WTC11 (cell line): Measurements from ENCODE around the gene ITCH. TPM values are rescaled to one million over a fixed set of nuclear protein-coding genes. Genes with fewer than 3 reads are reported as not detected.

Experiments used
- ATAC-seq: fragments of 200-7000 bp; cut with Tn5 transposase; 2 replicates; pipeline ENCODE4 v1.10.0; 2021; ENCODE audit warnings: mild to moderate bottlenecking, moderate library complexity
- CTCF ChIA-PET: fragments of 300-600 bp; sonication (Branson Sonifier 250); formaldehyde crosslinking; loops from one replicate; lab custom pipeline; 2021; ENCODE audit warnings: antibody characterized with exemption; lab: Charles Lee
- POLR2A ChIA-PET: fragments of 350-600 bp; sonication (Branson Sonifier 250); formaldehyde crosslinking; loops from one replicate; lab custom pipeline; 2021; ENCODE audit warnings: antibody characterized with exemption; lab: Charles Lee
- DNase-seq: peaks from one replicate; pipeline ENCODE4 v3.0.0; 2021; ENCODE audit warnings: low spot score
- H3K27ac Mint-ChIP-seq: 2 replicates; pipeline ENCODE4 v1.8.0; 2021; ENCODE audit warnings: mixed read lengths
- H3K27me3 Mint-ChIP-seq: 2 replicates; pipeline ENCODE4 v1.8.0; 2021; ENCODE audit warnings: low read depth, mild to moderate bottlenecking, moderate library complexity, mixed read lengths
- H3K36me3 Mint-ChIP-seq: 2 replicates; pipeline ENCODE4 v1.8.0; 2021; ENCODE audit warnings: mixed read lengths
- H3K4me1 Mint-ChIP-seq: 2 replicates; pipeline ENCODE4 v1.8.0; 2022; ENCODE audit warnings: mixed read lengths
- H3K4me3 Mint-ChIP-seq: 2 replicates; pipeline ENCODE4 v1.8.0; 2021; ENCODE audit warnings: mild to moderate bottlenecking, moderate library complexity, mixed read lengths
- H3K9me3 Mint-ChIP-seq: 2 replicates; pipeline ENCODE4 v1.8.0; 2021; ENCODE audit warnings: mixed read lengths
- ATF1 ChIP-seq: sonication (generic); formaldehyde crosslinking; IDR thresholded peaks from 2 replicates; pipeline ENCODE4 v1.8.1; 2023; ENCODE audit warnings: mild to moderate bottlenecking, moderate library complexity, missing genetic modification reagents
- ESRRA ChIP-seq: sonication (generic); formaldehyde crosslinking; IDR thresholded peaks from 2 replicates; pipeline ENCODE4 v1.8.1; 2022; ENCODE audit warnings: mild to moderate bottlenecking, missing genetic modification reagents, borderline replicate concordance
- FOXK1 ChIP-seq: sonication (generic); formaldehyde crosslinking; IDR thresholded peaks from 2 replicates; pipeline ENCODE4 v1.8.0; 2022; ENCODE audit warnings: mild to moderate bottlenecking, moderate library complexity, missing genetic modification reagents
- GRHL2 ChIP-seq: fragments of 250-450 bp; sonication (Bioruptor Pico); IDR thresholded peaks from 2 replicates; pipeline ENCODE4 v1.8.0; 2022; ENCODE audit warnings: mild to moderate bottlenecking, moderate library complexity; ENCODE audit not compliant: insufficient replicate concordance, severe bottlenecking
- JAZF1 ChIP-seq: fragments of 250-450 bp; sonication (Bioruptor Pico); IDR thresholded peaks from 2 replicates; pipeline ENCODE4 v1.9.0; 2021; ENCODE audit warnings: moderate library complexity, mild to moderate bottlenecking, inconsistent platforms
- NFE2L1 ChIP-seq: sonication (generic); formaldehyde crosslinking; IDR thresholded peaks from 2 replicates; pipeline ENCODE4 v1.8.1; 2023; ENCODE audit warnings: missing genetic modification reagents
- OVOL2 ChIP-seq: fragments of 250-450 bp; sonication (Bioruptor Pico); IDR thresholded peaks from 2 replicates; pipeline ENCODE4 v1.9.0; 2021; ENCODE audit warnings: mild to moderate bottlenecking, borderline replicate concordance
- SMAD3 ChIP-seq: sonication (generic); formaldehyde crosslinking; IDR thresholded peaks from 2 replicates; pipeline ENCODE4 v1.8.0; 2022; ENCODE audit warnings: missing genetic modification reagents, mild to moderate bottlenecking, borderline replicate concordance
- SMAD4 ChIP-seq: sonication (generic); formaldehyde crosslinking; IDR thresholded peaks from 2 replicates; pipeline ENCODE4 v1.8.0; 2022; ENCODE audit warnings: mild to moderate bottlenecking, missing genetic modification reagents
- SP1 ChIP-seq: sonication (generic); formaldehyde crosslinking; conservative IDR thresholded peaks from 2 replicates; pipeline ENCODE4 v1.8.1; 2022; ENCODE audit warnings: missing genetic modification reagents
- ZNF396 ChIP-seq: fragments of 250-450 bp; sonication (Bioruptor Pico); IDR thresholded peaks from 2 replicates; pipeline ENCODE4 v1.8.0; 2021; ENCODE audit warnings: mild to moderate bottlenecking, moderate library complexity, borderline replicate concordance
- ZNF416 ChIP-seq: fragments of 250-450 bp; sonication (Bioruptor Pico); IDR thresholded peaks from 2 replicates; pipeline ENCODE4 v1.9.0; 2021; ENCODE audit warnings: mild to moderate bottlenecking, inconsistent platforms
- total RNA-seq: library from RNA; stranded (reverse); gene quantifications from 3 replicates; pipeline ENCODE4 v1.2.3, GENCODE V29; 2021
- TF ChIP-seq, protein P1 (sequence below): sonication (generic); formaldehyde crosslinking; conservative IDR thresholded peaks from 2 replicates; pipeline ENCODE4 v1.8.1; 2022; ENCODE audit warnings: mild to moderate bottlenecking, missing genetic modification reagents
- TF ChIP-seq, protein P2 (sequence below): sonication (generic); formaldehyde crosslinking; IDR thresholded peaks from 2 replicates; pipeline ENCODE4 v1.8.1; 2023; ENCODE audit warnings: mild to moderate bottlenecking, missing genetic modification reagents, borderline replicate concordance
- TF ChIP-seq, protein P3 (sequence below): sonication (generic); formaldehyde crosslinking; IDR thresholded peaks from 2 replicates; pipeline ENCODE4 v1.8.1; 2023; ENCODE audit warnings: mild to moderate bottlenecking, moderate library complexity, missing genetic modification reagents
- TF ChIP-seq, protein P4 (sequence below): fragments of 250-450 bp; sonication (Bioruptor Pico); IDR thresholded peaks from 2 replicates; pipeline ENCODE4 v1.9.0; 2021; ENCODE audit warnings: mild to moderate bottlenecking, borderline replicate concordance

The ITCH gene
- total RNA-seq, 1 experiment from 2014 or later = 35.8 TPM

DNA sequence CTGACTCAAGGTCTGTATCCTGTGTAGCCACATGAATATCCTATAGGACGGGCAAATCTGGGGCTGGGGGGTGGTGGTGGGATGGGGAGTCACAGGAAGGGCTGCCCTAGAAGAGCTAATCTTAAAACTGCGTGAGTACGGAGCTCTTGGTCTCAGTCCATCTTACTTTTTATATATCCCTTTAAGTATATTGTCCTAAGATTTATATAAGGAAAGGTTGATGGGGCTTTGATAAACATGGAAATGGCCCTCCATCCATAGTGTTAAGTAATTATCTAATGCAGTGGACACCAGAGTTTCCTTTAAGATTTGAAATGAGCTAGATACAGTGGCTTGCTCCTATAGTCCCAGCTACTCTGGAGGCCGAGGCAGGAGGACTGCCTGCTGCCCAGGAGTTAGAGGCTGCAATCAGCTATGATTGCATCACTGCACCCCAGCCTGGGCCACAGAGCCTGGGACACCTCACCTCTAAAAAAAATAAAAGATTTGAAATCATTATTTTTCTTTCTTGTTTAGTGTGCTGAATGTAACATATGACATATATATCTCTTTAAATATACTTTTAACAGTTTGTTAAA is 128.9 kb downstream of the ITCH start:
- Mint-ChIP-seq H3K27me3 (no peaks in the 10 kb centered on the region), H3K27ac (no peak overlapping the region)
- ChIA-PET POLR2A (no interaction called here), CTCF (interaction anchor here (0.7 to 1.3 kb wide), 2 partner anchors 31 to 179 kb away, joined by 3 to 5 read pairs; no protein-coding TSS in a partner anchor)
- no peak for DNase-seq
- no peak for TF ChIP-seq SMAD3 (CRISPR knock-in tag)
- no peak for TF ChIP-seq JAZF1 (CRISPR knock-in tag)
- TF ChIP-seq, protein P1, sequence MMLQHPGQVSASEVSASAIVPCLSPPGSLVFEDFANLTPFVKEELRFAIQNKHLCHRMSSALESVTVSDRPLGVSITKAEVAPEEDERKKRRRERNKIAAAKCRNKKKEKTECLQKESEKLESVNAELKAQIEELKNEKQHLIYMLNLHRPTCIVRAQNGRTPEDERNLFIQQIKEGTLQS (CRISPR knock-in tag) = no peak
- TF ChIP-seq ZNF396 (CRISPR knock-in tag) = no peak
- TF ChIP-seq, protein P2, sequence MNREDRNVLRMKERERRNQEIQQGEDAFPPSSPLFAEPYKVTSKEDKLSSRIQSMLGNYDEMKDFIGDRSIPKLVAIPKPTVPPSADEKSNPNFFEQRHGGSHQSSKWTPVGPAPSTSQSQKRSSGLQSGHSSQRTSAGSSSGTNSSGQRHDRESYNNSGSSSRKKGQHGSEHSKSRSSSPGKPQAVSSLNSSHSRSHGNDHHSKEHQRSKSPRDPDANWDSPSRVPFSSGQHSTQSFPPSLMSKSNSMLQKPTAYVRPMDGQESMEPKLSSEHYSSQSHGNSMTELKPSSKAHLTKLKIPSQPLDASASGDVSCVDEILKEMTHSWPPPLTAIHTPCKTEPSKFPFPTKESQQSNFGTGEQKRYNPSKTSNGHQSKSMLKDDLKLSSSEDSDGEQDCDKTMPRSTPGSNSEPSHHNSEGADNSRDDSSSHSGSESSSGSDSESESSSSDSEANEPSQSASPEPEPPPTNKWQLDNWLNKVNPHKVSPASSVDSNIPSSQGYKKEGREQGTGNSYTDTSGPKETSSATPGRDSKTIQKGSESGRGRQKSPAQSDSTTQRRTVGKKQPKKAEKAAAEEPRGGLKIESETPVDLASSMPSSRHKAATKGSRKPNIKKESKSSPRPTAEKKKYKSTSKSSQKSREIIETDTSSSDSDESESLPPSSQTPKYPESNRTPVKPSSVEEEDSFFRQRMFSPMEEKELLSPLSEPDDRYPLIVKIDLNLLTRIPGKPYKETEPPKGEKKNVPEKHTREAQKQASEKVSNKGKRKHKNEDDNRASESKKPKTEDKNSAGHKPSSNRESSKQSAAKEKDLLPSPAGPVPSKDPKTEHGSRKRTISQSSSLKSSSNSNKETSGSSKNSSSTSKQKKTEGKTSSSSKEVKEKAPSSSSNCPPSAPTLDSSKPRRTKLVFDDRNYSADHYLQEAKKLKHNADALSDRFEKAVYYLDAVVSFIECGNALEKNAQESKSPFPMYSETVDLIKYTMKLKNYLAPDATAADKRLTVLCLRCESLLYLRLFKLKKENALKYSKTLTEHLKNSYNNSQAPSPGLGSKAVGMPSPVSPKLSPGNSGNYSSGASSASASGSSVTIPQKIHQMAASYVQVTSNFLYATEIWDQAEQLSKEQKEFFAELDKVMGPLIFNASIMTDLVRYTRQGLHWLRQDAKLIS (CRISPR knock-in tag) = no peak
- TF ChIP-seq OVOL2 (CRISPR knock-in tag) = no peak
- no peak for TF ChIP-seq ATF1 (CRISPR knock-in tag)
- TF ChIP-seq, protein P3, sequence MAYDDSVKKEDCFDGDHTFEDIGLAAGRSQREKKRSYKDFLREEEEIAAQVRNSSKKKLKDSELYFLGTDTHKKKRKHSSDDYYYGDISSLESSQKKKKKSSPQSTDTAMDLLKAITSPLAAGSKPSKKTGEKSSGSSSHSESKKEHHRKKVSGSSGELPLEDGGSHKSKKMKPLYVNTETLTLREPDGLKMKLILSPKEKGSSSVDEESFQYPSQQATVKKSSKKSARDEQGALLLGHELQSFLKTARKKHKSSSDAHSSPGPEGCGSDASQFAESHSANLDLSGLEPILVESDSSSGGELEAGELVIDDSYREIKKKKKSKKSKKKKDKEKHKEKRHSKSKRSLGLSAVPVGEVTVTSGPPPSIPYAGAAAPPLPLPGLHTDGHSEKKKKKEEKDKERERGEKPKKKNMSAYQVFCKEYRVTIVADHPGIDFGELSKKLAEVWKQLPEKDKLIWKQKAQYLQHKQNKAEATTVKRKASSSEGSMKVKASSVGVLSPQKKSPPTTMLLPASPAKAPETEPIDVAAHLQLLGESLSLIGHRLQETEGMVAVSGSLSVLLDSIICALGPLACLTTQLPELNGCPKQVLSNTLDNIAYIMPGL (CRISPR knock-in tag) = no peak
- TF ChIP-seq SP1 (CRISPR knock-in tag) = no peak
- no peak for TF ChIP-seq ZNF416 (CRISPR knock-in tag)
- no peak for TF ChIP-seq SMAD4
- TF ChIP-seq, protein P4, sequence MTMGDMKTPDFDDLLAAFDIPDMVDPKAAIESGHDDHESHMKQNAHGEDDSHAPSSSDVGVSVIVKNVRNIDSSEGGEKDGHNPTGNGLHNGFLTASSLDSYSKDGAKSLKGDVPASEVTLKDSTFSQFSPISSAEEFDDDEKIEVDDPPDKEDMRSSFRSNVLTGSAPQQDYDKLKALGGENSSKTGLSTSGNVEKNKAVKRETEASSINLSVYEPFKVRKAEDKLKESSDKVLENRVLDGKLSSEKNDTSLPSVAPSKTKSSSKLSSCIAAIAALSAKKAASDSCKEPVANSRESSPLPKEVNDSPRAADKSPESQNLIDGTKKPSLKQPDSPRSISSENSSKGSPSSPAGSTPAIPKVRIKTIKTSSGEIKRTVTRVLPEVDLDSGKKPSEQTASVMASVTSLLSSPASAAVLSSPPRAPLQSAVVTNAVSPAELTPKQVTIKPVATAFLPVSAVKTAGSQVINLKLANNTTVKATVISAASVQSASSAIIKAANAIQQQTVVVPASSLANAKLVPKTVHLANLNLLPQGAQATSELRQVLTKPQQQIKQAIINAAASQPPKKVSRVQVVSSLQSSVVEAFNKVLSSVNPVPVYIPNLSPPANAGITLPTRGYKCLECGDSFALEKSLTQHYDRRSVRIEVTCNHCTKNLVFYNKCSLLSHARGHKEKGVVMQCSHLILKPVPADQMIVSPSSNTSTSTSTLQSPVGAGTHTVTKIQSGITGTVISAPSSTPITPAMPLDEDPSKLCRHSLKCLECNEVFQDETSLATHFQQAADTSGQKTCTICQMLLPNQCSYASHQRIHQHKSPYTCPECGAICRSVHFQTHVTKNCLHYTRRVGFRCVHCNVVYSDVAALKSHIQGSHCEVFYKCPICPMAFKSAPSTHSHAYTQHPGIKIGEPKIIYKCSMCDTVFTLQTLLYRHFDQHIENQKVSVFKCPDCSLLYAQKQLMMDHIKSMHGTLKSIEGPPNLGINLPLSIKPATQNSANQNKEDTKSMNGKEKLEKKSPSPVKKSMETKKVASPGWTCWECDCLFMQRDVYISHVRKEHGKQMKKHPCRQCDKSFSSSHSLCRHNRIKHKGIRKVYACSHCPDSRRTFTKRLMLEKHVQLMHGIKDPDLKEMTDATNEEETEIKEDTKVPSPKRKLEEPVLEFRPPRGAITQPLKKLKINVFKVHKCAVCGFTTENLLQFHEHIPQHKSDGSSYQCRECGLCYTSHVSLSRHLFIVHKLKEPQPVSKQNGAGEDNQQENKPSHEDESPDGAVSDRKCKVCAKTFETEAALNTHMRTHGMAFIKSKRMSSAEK (CRISPR knock-in tag) = no peak
- no peak for TF ChIP-seq FOXK1 (CRISPR knock-in tag)
- TF ChIP-seq NFE2L1 (CRISPR knock-in tag) = no peak
- no peak for TF ChIP-seq GRHL2 (CRISPR knock-in tag)
- TF ChIP-seq ESRRA (CRISPR knock-in tag) = no peak
- TF ChIP-seq, all 79 proteins: peak for 0
- ATAC-seq = no peak
- Mint-ChIP-seq H3K4me3 (no peak overlapping the region), H3K9me3 (no peaks in the 10 kb centered on the region), H3K36me3 (peaks cover 59% of the 10 kb centered on the region), H3K4me1 (no peaks in the 10 kb centered on the region)
